ENCODE results near the gene LYVE1. TPM values are rescaled to one million over a fixed set of nuclear protein-coding genes. Genes with fewer than 3 reads are reported as not detected.

LYVE1 gene
- total RNA-seq, 1 donor from 2014 or later = 0.27 TPM

GRCh38 chr11:10575346-10576034 lies 7.0 kb upstream of the LYVE1 start:
- no peak overlapping the region for H3K27ac Mint-ChIP-seq (ENCODE audit: unreplicated experiment)
- no peak overlapping the region for H3K9ac ChIP-seq (ENCODE audit: low read length)
- TF ChIP-seq EZH2 (IDR thresholded peaks at IDR 0.05; ENCODE audit: insufficient read depth, low read length) = no peak
- no peak for TF ChIP-seq CTCF (IDR thresholded peaks at IDR 0.05; ENCODE audit: insufficient read depth, low read depth, low read length)
- no peaks in the 10 kb centered on the region for H4K20me1 ChIP-seq (ENCODE audit: insufficient read depth, low read length)
- FAIRE-seq (no peak), DNase-seq (ENCODE audit: low read depth) (no peak)
- H3K36me3 ChIP-seq (ENCODE audit: insufficient read depth, low read length) = no peaks in the 10 kb centered on the region
- peaks cover 3% of the 10 kb centered on the region for H3K27me3 Mint-ChIP-seq (ENCODE audit: low read depth, unreplicated experiment)
- H3K27me3 ChIP-seq (ENCODE audit: insufficient read depth, low read length) = no peaks in the 10 kb centered on the region
- no peak overlapping the region for H3K4me3 ChIP-seq (ENCODE audit: insufficient read depth, low read depth, low read length)
- H3K9me3 Mint-ChIP-seq (ENCODE audit: unreplicated experiment) = peaks cover 2% of the 10 kb centered on the region
- peaks cover 6% of the 10 kb centered on the region for H3K36me3 Mint-ChIP-seq (ENCODE audit: low read depth, unreplicated experiment)
- H3K4me2 ChIP-seq (ENCODE audit: low read length) = no peak overlapping the region
- H3K4me3 Mint-ChIP-seq (ENCODE audit: unreplicated experiment) = no peak overlapping the region
- no peaks in the 10 kb centered on the region for H3K9me3 ChIP-seq (ENCODE audit: insufficient read depth, low read depth, low read length)
- H2AFZ ChIP-seq (ENCODE audit: low read depth, low read length) = no peak overlapping the region
- no peaks in the 10 kb centered on the region for H3K4me1 ChIP-seq (ENCODE audit: insufficient read depth, low read length)
- H3K4me1 Mint-ChIP-seq (ENCODE audit: low read depth, unreplicated experiment) = peaks cover 12% of the 10 kb centered on the region
- H3K79me2 ChIP-seq (ENCODE audit: insufficient read depth, low read length) = no peaks in the 10 kb centered on the region
- no peak overlapping the region for H3K27ac ChIP-seq (ENCODE audit: low read depth, low read length)

GRCh38 chr11:10573556-10573955 lies 5.1 kb upstream of the LYVE1 start:
- Histone ChIP-seq H3K36me3 (ENCODE audit: insufficient read depth, low read length) (no peaks in the 10 kb centered on the region), H3K79me2 (ENCODE audit: insufficient read depth, low read length) (no peaks in the 10 kb centered on the region), H3K9ac (ENCODE audit: low read length) (no peak overlapping the region), H3K4me1 (ENCODE audit: insufficient read depth, low read length) (peaks cover 8% of the 10 kb centered on the region), H3K27ac (ENCODE audit: low read depth, low read length) (no peak overlapping the region), H3K27me3 (ENCODE audit: insufficient read depth, low read length) (no peaks in the 10 kb centered on the region), H3K4me3 (ENCODE audit: insufficient read depth, low read depth, low read length) (no peak overlapping the region), H3K4me2 (ENCODE audit: low read length) (no peak overlapping the region), H4K20me1 (ENCODE audit: insufficient read depth, low read length) (no peaks in the 10 kb centered on the region), H3K9me3 (ENCODE audit: insufficient read depth, low read depth, low read length) (no peaks in the 10 kb centered on the region), H2AFZ (ENCODE audit: low read depth, low read length) (no peak overlapping the region)
- Mint-ChIP-seq H3K4me1 (ENCODE audit: low read depth, unreplicated experiment) (peaks cover 15% of the 10 kb centered on the region), H3K36me3 (ENCODE audit: low read depth, unreplicated experiment) (no peaks in the 10 kb centered on the region), H3K27me3 (ENCODE audit: low read depth, unreplicated experiment) (no peaks in the 10 kb centered on the region), H3K9me3 (ENCODE audit: unreplicated experiment) (peaks cover 2% of the 10 kb centered on the region), H3K4me3 (ENCODE audit: unreplicated experiment) (no peak overlapping the region), H3K27ac (ENCODE audit: unreplicated experiment) (no peak overlapping the region)
- DNase-seq (ENCODE audit: low read depth) (no peak), FAIRE-seq (no peak)
- TF ChIP-seq CTCF (IDR thresholded peaks at IDR 0.05; ENCODE audit: insufficient read depth, low read depth, low read length) = no peak
- TF ChIP-seq EZH2 (IDR thresholded peaks at IDR 0.05; ENCODE audit: insufficient read depth, low read length) = no peak

- no peak overlapping the region for H3K27ac Mint-ChIP-seq (ENCODE audit: unreplicated experiment)
- Histone ChIP-seq H3K4me2 (ENCODE audit: low read length) (no peak overlapping the region), H3K36me3 (ENCODE audit: insufficient read depth, low read length) (no peaks in the 10 kb centered on the region), H3K4me3 (ENCODE audit: insufficient read depth, low read depth, low read length) (no peak overlapping the region), H4K20me1 (ENCODE audit: insufficient read depth, low read length) (no peaks in the 10 kb centered on the region), H3K9ac (ENCODE audit: low read length) (no peak overlapping the region), H3K27me3 (ENCODE audit: insufficient read depth, low read length) (no peaks in the 10 kb centered on the region), H3K4me1 (ENCODE audit: insufficient read depth, low read length) (peaks cover 8% of the 10 kb centered on the region), H2AFZ (ENCODE audit: low read depth, low read length) (no peak overlapping the region), H3K79me2 (ENCODE audit: insufficient read depth, low read length) (no peaks in the 10 kb centered on the region), H3K27ac (ENCODE audit: low read depth, low read length) (no peak overlapping the region), H3K9me3 (ENCODE audit: insufficient read depth, low read depth, low read length) (no peaks in the 10 kb centered on the region)
- H3K27me3 Mint-ChIP-seq (ENCODE audit: low read depth, unreplicated experiment) = no peaks in the 10 kb centered on the region
- FAIRE-seq (no peak), DNase-seq (ENCODE audit: low read depth) (no peak)
- no peaks in the 10 kb centered on the region for H3K36me3 Mint-ChIP-seq (ENCODE audit: low read depth, unreplicated experiment)
- H3K4me1 Mint-ChIP-seq (ENCODE audit: low read depth, unreplicated experiment) = peaks cover 15% of the 10 kb centered on the region
- peaks cover 2% of the 10 kb centered on the region for H3K9me3 Mint-ChIP-seq (ENCODE audit: unreplicated experiment)
- TF ChIP-seq EZH2 (IDR thresholded peaks at IDR 0.05; ENCODE audit: insufficient read depth, low read length) = no peak
- TF ChIP-seq CTCF (IDR thresholded peaks at IDR 0.05; ENCODE audit: insufficient read depth, low read depth, low read length) = no peak
- no peak overlapping the region for H3K4me3 Mint-ChIP-seq (ENCODE audit: unreplicated experiment)
Observed at GRCh38 chr11:10573028-10573427, 4.6 kb upstream of the LYVE1 start.

Measured in astrocyte (in vitro differentiated cells and primary cell).